Stomach (tissue), 9 donors: ENCODE data around the gene ZBTB44. TPM values are rescaled to one million over a fixed set of nuclear protein-coding genes. Genes with fewer than 3 reads are reported as not detected.

Experiments
- DNase-seq, 2 donors: peaks; one replicate each; pipeline versions ENCODE4 v3.0.0 to v3.0.0-alpha.2; 2013 to 2019
- H3K27ac ChIP-seq, 5 donors: fragments of 200-600 bp in 4 of 5; sonication (generic) in 4 of 5; one replicate each; pipeline ENCODE4 v1.5.1; 2013 to 2019; ENCODE audit warnings: mild to moderate bottlenecking in 1 of 5, moderate library complexity in 1 of 5
- H3K27me3 ChIP-seq, 3 donors: fragments of 200-600 bp; sonication (generic); one replicate each; pipeline ENCODE4 v1.5.1; 2017 to 2019; ENCODE audit warnings: mixed run types in 1 of 3
- H3K36me3 ChIP-seq, 4 donors: fragments of 200-600 bp; sonication (generic); 1 replicate in 3 of 4; 2 replicates in 1 of 4; pipeline ENCODE4 v1.5.1; 2016 to 2019
- H3K4me1 ChIP-seq, 4 donors: fragments of 200-600 bp; sonication (generic); one replicate each; pipeline ENCODE4 v1.5.1; 2016 to 2019
- H3K4me3 ChIP-seq, 4 donors: fragments of 200-600 bp; sonication (generic) in 3 of 4; one replicate each; pipeline ENCODE4 v1.5.1; 2016 to 2019; ENCODE audit warnings: mild to moderate bottlenecking in 1 of 4
- H3K9me3 ChIP-seq, 4 donors: fragments of 200-600 bp; sonication (generic); one replicate each; pipeline ENCODE4 v1.5.1; 2016 to 2019
- EP300 ChIP-seq: sonication (generic); formaldehyde crosslinking; IDR thresholded peaks from one replicate; pipeline ENCODE4 v1.6.1; 2017; ENCODE audit warnings: antibody characterized with exemption
- POLR2A ChIP-seq, 4 donors: fragments of 450-650 bp; IDR thresholded peaks; one replicate each; pipeline ENCODE4 v1.6.1; 2016; ENCODE audit warnings: antibody characterized with exemption in 4 of 4, control low read depth in 2 of 4, mild to moderate bottlenecking in 1 of 4, moderate library complexity in 1 of 4
- POLR2AphosphoS5 ChIP-seq, 3 donors: sonication (generic); formaldehyde crosslinking; IDR thresholded peaks; one replicate each; pipeline ENCODE4 v1.6.1; 2016; ENCODE audit warnings: antibody characterized with exemption in 3 of 3
- WGBS, 5 donors: extraction: QIAGEN DNeasy Blood & Tissue Kit in 3 of 5; methylation state at CpG; one replicate each; pipeline versions ENCODE4 v1.1.5 to v1.1.7; 2013 to 2018; 5-methylcytosine and 5-hydroxymethylcytosine counted together
- intact Hi-C: fragments of 100-400 bp; cut with DNase I; formaldehyde crosslinking; loops from one replicate; pipeline ENCODE4 v1.15.1; 2023; ENCODE audit warnings: low total_unique reads
- polyA plus RNA-seq, 3 donors: library from polyadenylated mRNA; stranded (reverse); fragments of 200-250 nt; gene quantifications; one replicate each; pipeline ENCODE4 v1.2.3, GENCODE V29; 2013
- total RNA-seq, 5 donors: library from RNA; depleted of rRNA; stranded (reverse); fragments of >200 nt; gene quantifications; one replicate each; pipeline versions ENCODE4 v1.1.0 to v1.2.3, GENCODE V29; 2014 to 2016
- TF ChIP-seq, protein P1 (sequence below), 7 experiments: fragments of 450-650 bp in 4 of 7; fragments of 200-600 bp in 3 of 7; sonication (generic) in 3 of 7; IDR thresholded peaks; one replicate each; pipeline ENCODE4 v1.5.1; 2016 to 2019; ENCODE audit warnings: antibody characterized with exemption in 7 of 7, control low read depth in 2 of 7, mild to moderate bottlenecking in 1 of 7
- donor health status: healthy with polysubstance abuse.
- donor health status: Bipolar disorder and iron deficiency.
- donor health status: healthy.

ZBTB44 gene
- total and polyA plus RNA-seq, 8 donors: 8.4 to 123 (median 35.9) TPM

GRCh38 chr11:130190371-130190881 lies 124.3 kb downstream of the ZBTB44 start:
- intact Hi-C loops: no loop called here
- no peak for DNase-seq
- no peak for TF ChIP-seq POLR2AphosphoS5 (IDR thresholded peaks at IDR 0.05)
- TF ChIP-seq, protein P1, sequence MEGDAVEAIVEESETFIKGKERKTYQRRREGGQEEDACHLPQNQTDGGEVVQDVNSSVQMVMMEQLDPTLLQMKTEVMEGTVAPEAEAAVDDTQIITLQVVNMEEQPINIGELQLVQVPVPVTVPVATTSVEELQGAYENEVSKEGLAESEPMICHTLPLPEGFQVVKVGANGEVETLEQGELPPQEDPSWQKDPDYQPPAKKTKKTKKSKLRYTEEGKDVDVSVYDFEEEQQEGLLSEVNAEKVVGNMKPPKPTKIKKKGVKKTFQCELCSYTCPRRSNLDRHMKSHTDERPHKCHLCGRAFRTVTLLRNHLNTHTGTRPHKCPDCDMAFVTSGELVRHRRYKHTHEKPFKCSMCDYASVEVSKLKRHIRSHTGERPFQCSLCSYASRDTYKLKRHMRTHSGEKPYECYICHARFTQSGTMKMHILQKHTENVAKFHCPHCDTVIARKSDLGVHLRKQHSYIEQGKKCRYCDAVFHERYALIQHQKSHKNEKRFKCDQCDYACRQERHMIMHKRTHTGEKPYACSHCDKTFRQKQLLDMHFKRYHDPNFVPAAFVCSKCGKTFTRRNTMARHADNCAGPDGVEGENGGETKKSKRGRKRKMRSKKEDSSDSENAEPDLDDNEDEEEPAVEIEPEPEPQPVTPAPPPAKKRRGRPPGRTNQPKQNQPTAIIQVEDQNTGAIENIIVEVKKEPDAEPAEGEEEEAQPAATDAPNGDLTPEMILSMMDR (IDR thresholded peaks at IDR 0.05): no peak
- TF ChIP-seq EP300: no peak
- TF ChIP-seq POLR2A (IDR thresholded peaks at IDR 0.05): no peak
- no peak overlapping the region for H3K4me3 ChIP-seq
- 85 to 95% (median 94%) methylated on average over 28 to 29 of the region's 29 CpGs for WGBS, 5 donors
- peak overlapping the region in 4 of 5 donors; percentile 50 to 75 (median 54) for H3K27ac ChIP-seq
- H3K9me3 ChIP-seq: no peaks in the 10 kb centered on the region
- peaks cover 4 to 52% (median 28%) of the 10 kb centered on the region in 4 donors for H3K36me3 ChIP-seq
- H3K4me1 ChIP-seq: peaks cover 0 to 17% (median 8%) of the 10 kb centered on the region in 4 donors
- H3K27me3 ChIP-seq: no peaks in the 10 kb centered on the region

GRCh38 chr11:130189492-130190210 lies 125.1 kb downstream of the ZBTB44 start:
- Histone ChIP-seq H3K4me3 (no peak overlapping the region), H3K36me3 (peaks cover 4 to 44% (median 21%) of the 10 kb centered on the region in 4 donors), H3K9me3 (no peaks in the 10 kb centered on the region), H3K4me1 (peaks cover 0 to 17% (median 8%) of the 10 kb centered on the region in 4 donors), H3K27ac (peak overlapping the region; percentile 7 to 75 (median 51)), H3K27me3 (no peaks in the 10 kb centered on the region)
- WGBS, 5 donors: 80 to 85% (median 82%) methylated on average over 28 to 32 of the region's 32 CpGs
- TF ChIP-seq POLR2AphosphoS5 (IDR thresholded peaks at IDR 0.05): peak in 1 of 3 donors; percentile 37
- TF ChIP-seq, protein P1 (IDR thresholded peaks at IDR 0.05): no peak
- intact Hi-C loops: no loop called here
- DNase-seq: peak in 1 of 2 donors; percentile 70

GRCh38 chr11:130188585-130189347 lies 126.0 kb downstream of the ZBTB44 start:
- DNase-seq: no peak
- intact Hi-C loops: no loop called here
- peaks cover 0 to 35% (median 12%) of the 10 kb centered on the region in 4 donors for H3K36me3 ChIP-seq
- peaks cover 0 to 17% (median 8%) of the 10 kb centered on the region in 4 donors for H3K4me1 ChIP-seq
- H3K9me3 ChIP-seq: no peaks in the 10 kb centered on the region
- H3K4me3 ChIP-seq: no peak overlapping the region
- H3K27ac ChIP-seq: no peak overlapping the region
- 85 to 90% (median 87%) methylated on average over 16 to 19 of the region's 19 CpGs for WGBS, 5 donors
- no peaks in the 10 kb centered on the region for H3K27me3 ChIP-seq
- TF ChIP-seq, protein P1 (IDR thresholded peaks at IDR 0.05): no peak
- no peak for TF ChIP-seq POLR2AphosphoS5 (IDR thresholded peaks at IDR 0.05)
- TF ChIP-seq POLR2A (IDR thresholded peaks at IDR 0.05): no peak
- TF ChIP-seq EP300: no peak

DNA sequence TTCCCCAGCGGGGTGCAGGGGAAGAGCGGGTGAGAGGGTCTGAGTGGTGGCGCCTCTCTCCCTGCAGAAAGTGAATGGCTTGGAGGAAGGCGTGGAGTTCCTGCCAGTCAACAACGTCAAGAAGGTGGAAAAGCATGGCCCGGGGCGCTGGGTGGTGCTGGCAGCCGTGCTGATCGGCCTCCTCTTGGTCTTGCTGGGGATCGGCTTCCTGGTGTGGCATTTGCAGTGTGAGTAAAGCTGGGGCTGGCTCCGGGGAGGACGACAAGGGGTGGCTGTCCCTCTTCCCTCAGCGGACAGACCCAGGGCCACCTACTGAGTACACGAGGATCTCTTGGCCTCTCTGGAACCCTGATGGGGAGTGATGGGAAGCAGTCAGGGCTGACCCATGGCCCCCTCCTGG lies 126.7 kb downstream of the ZBTB44 start:
- WGBS, 5 donors: 81 to 95% (median 88%) methylated on average over 14 of the region's 14 CpGs
- intact Hi-C loops: no loop called here
- H3K4me1 ChIP-seq: peaks cover 0 to 17% (median 8%) of the 10 kb centered on the region in 4 donors
- H3K36me3 ChIP-seq: peaks cover 0 to 28% (median 12%) of the 10 kb centered on the region in 4 donors
- H3K27me3 ChIP-seq: no peaks in the 10 kb centered on the region
- TF ChIP-seq, protein P1 (IDR thresholded peaks at IDR 0.05): no peak
- TF ChIP-seq POLR2A (IDR thresholded peaks at IDR 0.05) (no peak), POLR2AphosphoS5 (IDR thresholded peaks at IDR 0.05) (no peak), EP300 (no peak)
- no peak for DNase-seq
- no peak overlapping the region for H3K4me3 ChIP-seq
- no peak overlapping the region for H3K27ac ChIP-seq
- no peaks in the 10 kb centered on the region for H3K9me3 ChIP-seq
